HUES64 (cell line): Measurements from ENCODE around the gene CGN.

Experiments used
- H3K27ac ChIP-seq: 2 replicates; pipeline ENCODE4 v1.7.0; 2013; ENCODE audit warnings: low read depth, low read length, inconsistent platforms
- H3K27me3 ChIP-seq: 2 replicates; pipeline ENCODE4 v1.6.1; 2013; ENCODE audit warnings: mild to moderate bottlenecking, low read length; ENCODE audit not compliant: insufficient read depth
- H3K36me3 ChIP-seq: 2 replicates; pipeline ENCODE4 v1.6.1; 2013; ENCODE audit warnings: mild to moderate bottlenecking, low read length; ENCODE audit not compliant: insufficient read depth
- H3K4me1 ChIP-seq: 2 replicates; pipeline ENCODE4 v1.6.1; 2013; ENCODE audit warnings: mild to moderate bottlenecking, low read length, moderate library complexity; ENCODE audit not compliant: insufficient read depth
- H3K4me3 ChIP-seq: 2 replicates; pipeline ENCODE4 v1.5.1; 2013; ENCODE audit warnings: mild to moderate bottlenecking, low read length, moderate library complexity
- H3K9ac ChIP-seq: 2 replicates; pipeline ENCODE4 v1.6.1; 2013; ENCODE audit warnings: mild to moderate bottlenecking, low read depth, low read length
- H3K9me3 ChIP-seq: 2 replicates; pipeline ENCODE4 v1.6.1; 2013; ENCODE audit warnings: low read depth, low read length; ENCODE audit not compliant: insufficient read depth
- WGBS: fragments of 150-250, 120-280 bp; methylation state at CpG from one replicate; pipeline ENCODE4 v1.1.7; 2013; ENCODE audit warnings: missing lambda C conversion rate; 5-methylcytosine and 5-hydroxymethylcytosine counted together

CGN gene

GRCh38 chr1:151537112-151537511 lies 25.9 kb downstream of the CGN start:
- Histone ChIP-seq H3K9me3 (no peaks in the 10 kb centered on the region), H3K4me1 (peaks cover 15% of the 10 kb centered on the region)

GRCh38 chr1:151539321-151540020 lies 28.3 kb downstream of the CGN start:
- Histone ChIP-seq H3K9ac (peak overlapping the region; percentile 68), H3K4me1 (peaks cover 15% of the 10 kb centered on the region), H3K9me3 (no peaks in the 10 kb centered on the region), H3K36me3 (peaks cover 35% of the 10 kb centered on the region), H3K27ac (peak overlapping the region; percentile 93), H3K4me3 (peak overlapping the region; percentile 81), H3K27me3 (no peaks in the 10 kb centered on the region)
- 51% methylated on average over 7 of the region's 7 CpGs for WGBS

More at GRCh38 chr1:151537112-151537511, 25.9 kb downstream of the CGN start:
- Histone ChIP-seq H3K27ac (no peak overlapping the region), H3K4me3 (no peak overlapping the region), H3K27me3 (no peaks in the 10 kb centered on the region), H3K9ac (no peak overlapping the region), H3K36me3 (peaks cover 48% of the 10 kb centered on the region)
- 87% methylated on average over 9 of the region's 9 CpGs for WGBS

GRCh38 chr1:151540021-151540981 lies 29.1 kb downstream of the CGN start, which contains the start of gene TUFT1:
TUFT1 (plus strand) TSS chr1:151540309; CDS start chr1:151540367, 58 bp downstream.
- H3K4me1 ChIP-seq = peaks cover 15% of the 10 kb centered on the region
- WGBS = 1% methylated on average over 70 of the region's 70 CpGs
- H3K9me3 ChIP-seq = no peaks in the 10 kb centered on the region
- peak within 1 kb of the TSS; percentile 81 for H3K4me3 ChIP-seq
- peaks cover 31% of the 10 kb centered on the region for H3K36me3 ChIP-seq
- no peaks in the 10 kb centered on the region for H3K27me3 ChIP-seq
- peak within 1 kb of the TSS; percentile 93 for H3K27ac ChIP-seq
- H3K9ac ChIP-seq = peak within 1 kb of the TSS; percentile 68

DNA sequence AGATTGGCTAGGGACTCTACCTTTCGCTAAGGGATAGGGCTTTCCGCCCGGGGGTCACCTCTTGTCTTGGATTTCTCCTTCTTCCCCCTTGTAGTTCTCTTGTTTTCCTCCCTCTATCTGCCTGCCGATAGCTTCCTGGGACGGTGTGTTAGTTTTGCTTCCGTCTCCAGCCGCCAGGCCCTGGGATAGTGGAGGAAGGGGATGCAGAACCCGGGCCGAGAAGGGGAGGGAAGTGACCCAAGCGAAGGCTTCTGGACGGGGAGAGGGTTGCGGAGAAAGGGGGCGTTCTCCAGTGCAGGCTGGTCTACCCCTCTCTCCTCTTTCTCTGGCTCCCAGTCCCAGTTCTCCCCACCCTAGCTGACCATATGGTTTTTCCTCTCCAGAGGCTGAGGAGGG lies 29.8 kb downstream of the CGN start:
- Histone ChIP-seq H3K27ac (no peak overlapping the region), H3K4me1 (peaks cover 15% of the 10 kb centered on the region)

DNA sequence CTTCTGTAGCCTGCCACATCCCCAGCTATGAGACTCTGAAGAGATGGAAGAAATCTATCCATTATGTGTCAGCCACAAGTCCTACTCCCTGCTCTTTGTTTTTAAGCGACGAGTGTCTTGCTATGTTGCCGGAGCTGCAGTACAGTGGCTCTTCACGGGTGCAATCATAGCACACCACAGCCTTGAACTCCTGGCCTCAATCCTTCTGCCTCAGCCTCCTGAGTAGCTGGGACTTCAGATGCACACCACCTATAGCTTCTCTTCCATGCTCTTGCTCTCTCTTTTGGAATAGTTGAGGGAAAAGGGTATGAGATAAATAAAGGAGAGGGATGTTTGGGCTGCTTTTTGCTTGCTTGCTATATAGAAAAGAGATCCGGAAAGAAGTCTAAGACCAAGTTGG lies 30.6 kb downstream of the CGN start:
- Histone ChIP-seq H3K4me1 (peaks cover 16% of the 10 kb centered on the region), H3K4me3 (peak overlapping the region; percentile 81)

More for the DNA sequence above, 29.8 kb downstream of the CGN start:
- peaks cover 24% of the 10 kb centered on the region for H3K36me3 ChIP-seq
- 1% methylated on average over 9 of the region's 13 CpGs for WGBS
- peak overlapping the region; percentile 81 for H3K4me3 ChIP-seq
- H3K9me3 ChIP-seq = no peaks in the 10 kb centered on the region
- H3K27me3 ChIP-seq = no peaks in the 10 kb centered on the region
- H3K9ac ChIP-seq = peak overlapping the region; percentile 65

GRCh38 chr1:151542710-151543129 lies 31.5 kb downstream of the CGN start:
- no peak overlapping the region for H3K9ac ChIP-seq
- H3K27ac ChIP-seq = no peak overlapping the region
- H3K9me3 ChIP-seq = no peaks in the 10 kb centered on the region
- H3K4me3 ChIP-seq = no peak overlapping the region
- H3K4me1 ChIP-seq = peaks cover 26% of the 10 kb centered on the region
- H3K36me3 ChIP-seq = peaks cover 7% of the 10 kb centered on the region
- 88% methylated on average over 3 of the region's 3 CpGs for WGBS
- H3K27me3 ChIP-seq = no peaks in the 10 kb centered on the region

More for the DNA sequence above, 30.6 kb downstream of the CGN start:
- Histone ChIP-seq H3K27ac (no peak overlapping the region), H3K9me3 (no peaks in the 10 kb centered on the region), H3K9ac (no peak overlapping the region), H3K36me3 (peaks cover 16% of the 10 kb centered on the region), H3K27me3 (no peaks in the 10 kb centered on the region)
- 72% methylated on average over 5 of the region's 5 CpGs for WGBS

GRCh38 chr1:151545542-151545941 lies 34.4 kb downstream of the CGN start:
- 79% methylated on average over 1 of the region's 1 CpG for WGBS
- peaks cover 31% of the 10 kb centered on the region for H3K4me1 ChIP-seq
- H3K27me3 ChIP-seq = no peaks in the 10 kb centered on the region

GRCh38 chr1:151546011-151546925 lies 35.1 kb downstream of the CGN start:
- Histone ChIP-seq H3K4me3 (no peak overlapping the region), H3K27me3 (no peaks in the 10 kb centered on the region), H3K9me3 (no peaks in the 10 kb centered on the region), H3K36me3 (no peaks in the 10 kb centered on the region; the same call in 1 of the 2 replicates), H3K9ac (no peak overlapping the region; the same call in 1 of the 2 replicates), H3K27ac (peak overlapping the region; percentile 62), H3K4me1 (peaks cover 29% of the 10 kb centered on the region)
- WGBS = 95% methylated on average over 4 of the region's 4 CpGs

More at GRCh38 chr1:151545542-151545941, 34.4 kb downstream of the CGN start:
- H3K9me3 ChIP-seq = no peaks in the 10 kb centered on the region
- no peak overlapping the region for H3K9ac ChIP-seq
- no peaks in the 10 kb centered on the region; the same call in 1 of the 2 replicates for H3K36me3 ChIP-seq
- H3K4me3 ChIP-seq = no peak overlapping the region
- no peak overlapping the region for H3K27ac ChIP-seq

DNA sequence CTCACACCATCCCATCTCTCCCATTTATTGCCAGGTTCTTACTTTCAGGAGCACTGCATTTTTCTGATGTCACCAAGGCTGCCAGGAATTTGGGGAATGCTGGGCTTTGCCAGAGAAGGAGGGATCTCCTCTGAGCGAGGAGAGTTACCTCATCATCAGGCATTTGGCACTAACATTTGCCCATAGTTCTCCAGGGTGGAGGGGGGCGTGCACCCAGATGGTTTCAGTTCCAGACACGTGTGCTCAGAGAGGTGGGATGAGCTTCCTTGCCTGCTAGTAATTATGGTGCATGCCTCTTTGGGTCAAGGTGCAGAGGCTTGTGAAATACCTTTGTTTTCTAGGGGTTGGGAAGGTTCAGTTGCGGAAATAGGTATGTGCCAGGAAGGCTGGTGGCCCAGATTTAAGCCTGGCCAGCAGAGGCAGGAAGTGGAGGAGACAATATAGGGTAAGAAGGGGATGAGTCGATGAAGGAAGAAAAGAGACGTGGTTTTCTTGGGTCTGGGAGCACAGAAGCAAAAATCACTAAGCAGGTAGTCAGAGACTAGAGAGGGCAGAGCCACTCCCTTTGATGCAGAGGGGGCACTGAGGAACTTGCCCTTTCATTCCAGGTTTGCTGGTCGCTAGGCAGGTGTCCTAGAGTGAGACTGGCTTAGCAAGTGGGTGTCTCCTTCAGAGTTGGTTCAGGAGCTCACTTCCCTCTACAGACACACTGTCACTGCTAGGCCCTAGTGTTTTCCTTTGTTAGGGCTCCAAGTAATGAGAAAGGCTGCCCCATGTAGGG lies 36.1 kb downstream of the CGN start:
- Histone ChIP-seq H3K27me3 (no peaks in the 10 kb centered on the region), H3K4me1 (peaks cover 25% of the 10 kb centered on the region), H3K36me3 (no peaks in the 10 kb centered on the region; the same call in 1 of the 2 replicates), H3K9me3 (no peaks in the 10 kb centered on the region), H3K4me3 (no peak overlapping the region), H3K27ac (peak overlapping the region; percentile 78), H3K9ac (peak overlapping the region; percentile 16; the same call in 1 of the 2 replicates)
- 57% methylated on average over 7 of the region's 7 CpGs for WGBS

GRCh38 chr1:151547900-151548230 lies 36.7 kb downstream of the CGN start:
- Histone ChIP-seq H3K36me3 (no peaks in the 10 kb centered on the region; the same call in 1 of the 2 replicates), H3K9ac (peak overlapping the region; percentile 16; the same call in 1 of the 2 replicates), H3K4me1 (peaks cover 25% of the 10 kb centered on the region), H3K4me3 (no peak overlapping the region), H3K9me3 (no peaks in the 10 kb centered on the region), H3K27ac (peak overlapping the region; percentile 78), H3K27me3 (no peaks in the 10 kb centered on the region)
- WGBS = 98% methylated on average over 3 of the region's 3 CpGs
